SK-N-SH (cell line): ENCODE data around the gene USPL1. TPM values are rescaled to one million over a fixed set of nuclear protein-coding genes. Genes with fewer than 3 reads are reported as not detected.
A peak's percentile ranks its signal among the peaks of the same experiment; 100 is the strongest.

ENCODE experiments used
- CTCF ChIA-PET: fragments of 300-600, 350-600 bp; formaldehyde crosslinking; extraction: SDS; loops from one replicate; lab custom pipeline; 2021; lab: Yijun Ruan, JAX
- POLR2A ChIA-PET: fragments of 350-600 bp; sonication (Branson Sonifier 250); formaldehyde crosslinking; extraction: SDS; loops from one replicate; lab custom pipeline; 2020; ENCODE audit warnings: antibody characterized with exemption, inconsistent platforms; lab: Yijun Ruan, JAX
- DNase-seq: peaks from one replicate; pipeline ENCODE4 v3.0.0; 2012
- H2AFZ ChIP-seq: fragments of 200-600 bp; sonication (generic); 2 replicates; pipeline ENCODE4 v1.8.1; 2016; ENCODE audit warnings: antibody characterized with exemption, mild to moderate bottlenecking, low read depth
- H3F3A ChIP-seq: fragments of 200-600 bp; sonication (generic); replicated peaks from 2 replicates; pipeline ENCODE3; 2016; ENCODE audit warnings: antibody characterized with exemption, mild to moderate bottlenecking; ENCODE audit not compliant: insufficient read depth
- H3K27ac ChIP-seq, 2 experiments: fragments of 200-500 bp in 1 of 2; fragments of 200-600 bp in 1 of 2; sonication (Bioruptor generic) in 1 of 2; sonication (generic), shearing (Covaris generic) in 1 of 2; 2 replicates each; pipeline versions ENCODE4 v1.5.1 to v1.6.1; 2014 to 2016; ENCODE audit warnings: low read depth in 2 of 2, inconsistent platforms in 1 of 2, low read length in 1 of 2, mild to moderate bottlenecking in 1 of 2, mixed read lengths in 1 of 2
- H3K27me3 ChIP-seq: fragments of 200-600 bp; sonication (generic), shearing (Covaris generic); 2 replicates; pipeline ENCODE4 v1.6.1; 2016; ENCODE audit warnings: mixed run types; ENCODE audit not compliant: insufficient read depth
- H3K36me3 ChIP-seq, 2 experiments: fragments of 200-500 bp in 1 of 2; fragments of 200-600 bp in 1 of 2; sonication (Bioruptor generic) in 1 of 2; sonication (generic) in 1 of 2; replicated peaks in 1 of 2; 2 replicates each; pipeline versions ENCODE3 to v1.5.1; 2014 to 2016; ENCODE audit warnings: low read length in 1 of 2, mild to moderate bottlenecking in 1 of 2; ENCODE audit not compliant: insufficient read depth in 2 of 2, control insufficient read depth in 1 of 2
- H3K4me1 ChIP-seq, 2 experiments: fragments of 200-500 bp in 1 of 2; fragments of 200-600 bp in 1 of 2; sonication (Bioruptor generic) in 1 of 2; sonication (generic), shearing (Covaris generic) in 1 of 2; 2 replicates each; pipeline versions ENCODE4 v1.5.1 to v1.6.1; 2014 to 2016; ENCODE audit warnings: low read depth in 1 of 2, low read length in 1 of 2, mixed run types in 1 of 2; ENCODE audit not compliant: insufficient read depth in 2 of 2, control insufficient read depth in 1 of 2
- H3K4me2 ChIP-seq: fragments of 200-600 bp; sonication (generic), shearing (Covaris generic); 2 replicates; pipeline ENCODE4 v1.6.1; 2017; ENCODE audit warnings: mixed run types
- H3K4me3 ChIP-seq, 2 experiments: fragments of 200-500 bp in 1 of 2; fragments of 200-600 bp in 1 of 2; sonication (Bioruptor generic) in 1 of 2; sonication (generic), shearing (Covaris generic) in 1 of 2; 2 replicates each; pipeline versions ENCODE4 v1.5.1 to v1.8.1; 2014 to 2016; ENCODE audit warnings: low read depth in 2 of 2, inconsistent platforms in 1 of 2, low read length in 1 of 2, mild to moderate bottlenecking in 1 of 2, mixed read lengths in 1 of 2, moderate library complexity in 1 of 2
- H3K79me2 ChIP-seq: fragments of 200-600 bp; sonication (generic); 2 replicates; pipeline ENCODE4 v1.8.1; 2017; ENCODE audit warnings: mild to moderate bottlenecking; ENCODE audit not compliant: insufficient read depth
- H3K9ac ChIP-seq: fragments of 200-600 bp; sonication (generic); 2 replicates; pipeline ENCODE4 v1.6.1; 2017; ENCODE audit warnings: mixed run types
- H3K9me2 ChIP-seq: fragments of 200-600 bp; sonication (generic); 2 replicates; pipeline ENCODE4 v1.6.1; 2017; ENCODE audit warnings: mixed run types
- H3K9me3 ChIP-seq: fragments of 200-600 bp; sonication (generic); 2 replicates; pipeline ENCODE4 v1.6.1; 2017; ENCODE audit warnings: mixed run types, mild to moderate bottlenecking, moderate library complexity
- H4K20me1 ChIP-seq: fragments of 200-600 bp; sonication (generic); 2 replicates; pipeline ENCODE4 v1.6.1; 2017; ENCODE audit warnings: mild to moderate bottlenecking, mixed run types; ENCODE audit not compliant: insufficient read depth
- CHD2 ChIP-seq: fragments of 150-350 bp; IDR thresholded peaks from 2 replicates; pipeline ENCODE4 v1.6.1; 2018; ENCODE audit warnings: low read length; ENCODE audit not compliant: partially characterized antibody
- CTCF ChIP-seq: fragments of 200-600 bp; sonication (generic); IDR thresholded peaks from 2 replicates; pipeline ENCODE4 v1.6.1; 2017; ENCODE audit warnings: antibody characterized with exemption, mild to moderate bottlenecking, moderate library complexity
- ELF1 ChIP-seq: IDR thresholded peaks from 2 replicates; pipeline ENCODE4 v1.4.0; 2012
- EP300 ChIP-seq, 2 experiments: IDR thresholded peaks; 2 replicates each; pipeline versions ENCODE4 v1.4.0 to v1.6.1; 2012; ENCODE audit warnings: borderline replicate concordance in 1 of 2, low read depth in 1 of 2, low read length in 1 of 2
- FOXJ3 ChIP-seq: sonication (generic); formaldehyde crosslinking; IDR thresholded peaks from 2 replicates; pipeline ENCODE4 v1.5.1; 2020; ENCODE audit warnings: mild to moderate bottlenecking, missing genetic modification reagents
- FOXM1 ChIP-seq: IDR thresholded peaks from 2 replicates; pipeline ENCODE4 v1.4.0; 2012; ENCODE audit warnings: low read depth, mild to moderate bottlenecking
- IRF3 ChIP-seq: fragments of 150-350 bp; IDR thresholded peaks from 2 replicates; pipeline ENCODE4 v1.6.1; 2016; ENCODE audit warnings: mild to moderate bottlenecking, low read depth, low read length
- MAX ChIP-seq: IDR thresholded peaks from 2 replicates; pipeline ENCODE4 v1.4.0; 2012; ENCODE audit warnings: low read depth
- MEF2A ChIP-seq: IDR thresholded peaks from 2 replicates; pipeline ENCODE4 v1.4.0; 2012; ENCODE audit warnings: low read depth, borderline replicate concordance
- MXI1 ChIP-seq: IDR thresholded peaks from 2 replicates; pipeline ENCODE4 v1.6.1; 2012; ENCODE audit warnings: mild to moderate bottlenecking, low read depth, low read length, improper control_type of control experiment
- NFIC ChIP-seq: IDR thresholded peaks from 2 replicates; pipeline ENCODE4 v1.4.0; 2012; ENCODE audit warnings: borderline replicate concordance
- NRF1 ChIP-seq: IDR thresholded peaks from 2 replicates; pipeline ENCODE4 v1.6.1; 2012; ENCODE audit warnings: low read depth, mild to moderate bottlenecking, low read length
- POLR2AphosphoS5 ChIP-seq: IDR thresholded peaks from 2 replicates; pipeline ENCODE4 v1.6.1; 2012; ENCODE audit warnings: low read depth, low read length
- RAD21 ChIP-seq: IDR thresholded peaks from 2 replicates; pipeline ENCODE4 v1.6.1; 2012; ENCODE audit warnings: mild to moderate bottlenecking, low read length
- RCOR1 ChIP-seq: fragments of 150-350 bp; IDR thresholded peaks from 2 replicates; pipeline ENCODE4 v1.6.1; 2017; ENCODE audit warnings: antibody characterized with exemption, low read length
- RFX5 ChIP-seq: IDR thresholded peaks from 2 replicates; pipeline ENCODE4 v1.6.1; 2012; ENCODE audit warnings: mild to moderate bottlenecking, improper control_type of control experiment, low read length
- SIN3A ChIP-seq: IDR thresholded peaks from 2 replicates; pipeline ENCODE4 v1.6.1; 2012; ENCODE audit warnings: low read depth, mild to moderate bottlenecking, low read length, moderate library complexity, borderline replicate concordance
- TAF1 ChIP-seq: IDR thresholded peaks from 2 replicates; pipeline ENCODE4 v1.6.1; 2012; ENCODE audit warnings: low read depth, mild to moderate bottlenecking, low read length, moderate library complexity, borderline replicate concordance
- TCF12 ChIP-seq: IDR thresholded peaks from 2 replicates; pipeline ENCODE4 v1.4.0; 2012
- USF1 ChIP-seq: IDR thresholded peaks from 2 replicates; pipeline ENCODE4 v1.4.0; 2012; ENCODE audit warnings: low read depth, borderline replicate concordance
- USF2 ChIP-seq: fragments of 150-350 bp; IDR thresholded peaks from 2 replicates; pipeline ENCODE4 v1.6.1; 2017; ENCODE audit warnings: antibody characterized with exemption, low read length, low read depth, borderline replicate concordance
- WGBS: methylation state at CpG from one replicate; pipeline ENCODE4 v1.1.6; 2017; ENCODE audit warnings: low lambda C conversion rate; 5-methylcytosine and 5-hydroxymethylcytosine counted together
- polyA plus RNA-seq, 3 experiments: library from polyadenylated mRNA; depleted of rRNA; stranded (reverse); fragments of >200 nt; gene quantifications; 2 replicates each; pipeline ENCODE4 v1.2.3, GENCODE V29; 2012

The USPL1 gene
- polyA plus RNA-seq, 1 of the 3 experiments (the other 2 are of a cell fraction): 6.4 TPM

GRCh38 chr13:30615866-30616541 is 1.7 kb upstream of the USPL1 start:
- TF ChIP-seq NFIC (no peak), MXI1 (peak; percentile 17; the same call in 1 of the 2 replicates), RCOR1 (no peak)
- peaks cover 14% of the 10 kb centered on the region in 2 experiments; a peak in 3 of 4 replicates for H3K4me1 ChIP-seq
- H3K4me2 ChIP-seq: peak overlapping the region; percentile 95
- ChIA-PET CTCF (interaction anchor here (0.8 to 1.9 kb wide), 10 partner anchors 9 to 500 kb away, joined by 3 to 7 read pairs (median 4); no protein-coding TSS in a partner anchor), POLR2A (interaction anchor here (1.2 to 3.6 kb wide), 4 partner anchors 8 to 176 kb away, joined by 3 to 25 read pairs (median 8); partner anchors contain the start of gene HMGB1)
- peaks cover 0 to 2% of the 10 kb centered on the region in 2 experiments for H3K36me3 ChIP-seq
- peaks cover 74% of the 10 kb centered on the region for H3K79me2 ChIP-seq
- peaks cover 20% of the 10 kb centered on the region; the same call in 1 of the 2 replicates for H4K20me1 ChIP-seq
- no peaks in the 10 kb centered on the region for H3K27me3 ChIP-seq
- H3K9me2 ChIP-seq: no peaks in the 10 kb centered on the region
- peaks cover 14% of the 10 kb centered on the region for H3F3A ChIP-seq
- H3K9me3 ChIP-seq: no peaks in the 10 kb centered on the region
- peak overlapping the region; percentile 73 for H2AFZ ChIP-seq
- peak; percentile 26 for DNase-seq
- peak overlapping the region; percentile 99 for H3K9ac ChIP-seq
- WGBS: 2% methylated on average over 7 of the region's 7 CpGs
- peak overlapping the region; percentile 96 to 98 for H3K4me3 ChIP-seq
- H3K27ac ChIP-seq: peak overlapping the region; percentile 100

- peaks cover 14% of the 10 kb centered on the region for H3F3A ChIP-seq
- no peaks in the 10 kb centered on the region for H3K9me3 ChIP-seq
- H2AFZ ChIP-seq: 0 out of 2 replicates have a peak overlapping the region, but pooled peaks have one; percentile 73
- 2% methylated on average over 12 of the region's 12 CpGs for WGBS
- peak overlapping the region; percentile 95 for H3K4me2 ChIP-seq
- CTCF ChIA-PET: interaction anchor here (0.7 to 2.1 kb wide), 5 partner anchors 10 to 484 kb away, joined by 3 to 8 read pairs (median 4); no protein-coding TSS in a partner anchor
- H3K79me2 ChIP-seq: peaks cover 82% of the 10 kb centered on the region
- POLR2A ChIA-PET: interaction anchor here (0.7 to 3.6 kb wide), 9 partner anchors 8 to 484 kb away, joined by 3 to 25 read pairs (median 6); partner anchors contain the start of gene HMGB1
- H4K20me1 ChIP-seq: peaks cover 20% of the 10 kb centered on the region; the same call in 1 of the 2 replicates
- no peaks in the 10 kb centered on the region for H3K9me2 ChIP-seq
- peak overlapping the region; percentile 100 for H3K27ac ChIP-seq
- no peaks in the 10 kb centered on the region for H3K27me3 ChIP-seq
- H3K9ac ChIP-seq: peak overlapping the region; percentile 99
- DNase-seq: peak; percentile 64
- TF ChIP-seq USF1 (peak; percentile 83; the same call in 1 of the 2 replicates), POLR2AphosphoS5 (peak; percentile 81; the same call in 1 of the 2 replicates), MEF2A (no peak), FOXJ3 (CRISPR knock-in tag) (no peak), MAX (no peak), CHD2 (peak; percentile 34), RAD21 (peak; percentile 21), SIN3A (no peak), TAF1 (peak; percentile 69), ELF1 (no peak), FOXM1 (no peak), RFX5 (no peak), NRF1 (no peak), IRF3 (no peak), TCF12 (no peak), USF2 (peak; percentile 41; the same call in 1 of the 2 replicates), EP300 (IDR thresholded peaks at IDR 0.05; ENCODE audit: borderline replicate concordance in 1 of 2, low read depth in 1 of 2, low read length in 1 of 2) (no peak), CTCF (no peak)
- TF ChIP-seq, all 33 proteins: peak for 6
- H3K4me3 ChIP-seq: peak overlapping the region; percentile 96 to 98
- peaks cover 14% of the 10 kb centered on the region in 2 experiments; a peak in 3 of 4 replicates for H3K4me1 ChIP-seq
- peaks cover 1 to 11% of the 10 kb centered on the region in 2 experiments for H3K36me3 ChIP-seq
These were observed 799 bp upstream of the USPL1 start for GRCh38 chr13:30616927-30617314.
